CD4-positive, alpha-beta memory T cell (primary cell): Measurements from ENCODE around the gene PARVG. TPM values are rescaled to one million over a fixed set of nuclear protein-coding genes. Genes with fewer than 3 reads are reported as not detected.
A peak's percentile ranks its signal among the peaks of the same experiment; 100 is the strongest.
"Not testable (repeated sequence)": the region's sequence is repeated elsewhere in the genome, so short reads cannot be mapped to it uniquely, and the experiment has no call there.

ENCODE experiments used
- CTCF ChIA-PET: fragments of 350-600 bp; sonication (Branson Sonifier 250); formaldehyde crosslinking; loops from one replicate; lab custom pipeline; 2021; ENCODE audit warnings: inconsistent platforms; ENCODE audit not compliant: partially characterized antibody; lab: Charles Lee
- POLR2A ChIA-PET: fragments of 350-600 bp; sonication (Branson Sonifier 250); formaldehyde crosslinking; loops from one replicate; lab custom pipeline; 2021; ENCODE audit not compliant: partially characterized antibody; lab: Charles Lee
- DNase-seq, 5 donors: peaks; one replicate each; pipeline versions ENCODE4 v3.0.0 to v3.0.0-alpha.2; 2020 to 2022; ENCODE audit warnings: mixed read lengths in 1 of 5
- H3K27ac ChIP-seq: one replicate; pipeline ENCODE4 v1.7.0; 2013; ENCODE audit warnings: low read depth, low read length
- H3K27me3 ChIP-seq: 2 replicates; pipeline ENCODE4 v1.7.0; 2013; ENCODE audit warnings: mild to moderate bottlenecking, low read length, moderate library complexity; ENCODE audit not compliant: insufficient read depth
- H3K36me3 ChIP-seq: 2 replicates; pipeline ENCODE4 v1.7.0; 2013; ENCODE audit warnings: mild to moderate bottlenecking, low read length, moderate library complexity; ENCODE audit not compliant: insufficient read depth
- H3K4me1 ChIP-seq: 2 replicates; pipeline ENCODE4 v1.7.0; 2013; ENCODE audit warnings: mild to moderate bottlenecking, low read length, moderate library complexity; ENCODE audit not compliant: insufficient read depth
- H3K4me3 ChIP-seq, 2 donors: one replicate each; pipeline ENCODE4 v1.7.0; 2013; ENCODE audit warnings: low read length in 2 of 2, mild to moderate bottlenecking in 1 of 2
- H3K9me3 ChIP-seq, 2 donors: one replicate each; pipeline ENCODE4 v1.7.0; 2013; ENCODE audit warnings: low read length in 2 of 2, control low read depth in 1 of 2; ENCODE audit not compliant: control insufficient read depth in 1 of 2
- H3K27ac Mint-ChIP-seq, 7 donors: one replicate each; pipeline ENCODE4 v1.8.0; 2020 to 2021; ENCODE audit warnings: mixed read lengths in 7 of 7, mild to moderate bottlenecking in 6 of 7, inconsistent platforms in 3 of 7, moderate library complexity in 3 of 7
- H3K27me3 Mint-ChIP-seq, 2 donors: one replicate each; pipeline ENCODE4 v1.8.0; 2020 to 2021; ENCODE audit warnings: mixed read lengths in 2 of 2
- H3K36me3 Mint-ChIP-seq, 2 donors: one replicate each; pipeline ENCODE4 v1.8.0; 2020 to 2021; ENCODE audit warnings: mixed read lengths in 2 of 2, inconsistent platforms in 1 of 2, mild to moderate bottlenecking in 1 of 2
- H3K4me1 Mint-ChIP-seq, 4 donors: one replicate each; pipeline ENCODE4 v1.8.0; 2020 to 2021; ENCODE audit warnings: mixed read lengths in 4 of 4, mild to moderate bottlenecking in 1 of 4
- H3K4me3 Mint-ChIP-seq, 8 donors: one replicate each; pipeline ENCODE4 v1.8.0; 2020 to 2021; ENCODE audit warnings: mixed read lengths in 8 of 8, mild to moderate bottlenecking in 7 of 8, moderate library complexity in 6 of 8, inconsistent platforms in 3 of 8
- H3K9me3 Mint-ChIP-seq, 8 donors: one replicate each; pipeline ENCODE4 v1.8.0; 2020 to 2021; ENCODE audit warnings: mixed read lengths in 8 of 8, mild to moderate bottlenecking in 5 of 8, inconsistent platforms in 3 of 8, moderate library complexity in 1 of 8
- intact Hi-C: fragments of 100-400 bp; cut with micrococcal nuclease; formaldehyde crosslinking; loops from one replicate; pipeline ENCODE4 v1.15.1; 2023
- polyA plus RNA-seq, 2 donors: library from polyadenylated mRNA; unstranded; fragments of 300-500 nt; fragmentation: Illumina TruSeq; gene quantifications; one replicate each; pipeline ENCODE4 v1.2.3, GENCODE V29; 2021
- total RNA-seq, 2 experiments: library from RNA; stranded (reverse); gene quantifications; one replicate each; pipeline ENCODE4 v1.2.3, GENCODE V29; 2021

The PARVG gene
- total and polyA plus RNA-seq, 4 experiments from 2014 or later, result 39.6 to 194 (median 122) TPM

GRCh38 chr22:44225091-44225689 is 44.5 kb downstream of the PARVG start:
- peaks cover 0 to 31% (median 19%) of the 10 kb centered on the region in 8 donors for H3K9me3 Mint-ChIP-seq
- ChIA-PET POLR2A (no interaction called here), CTCF (no interaction called here)
- no peaks in the 10 kb centered on the region for H3K36me3 ChIP-seq
- H3K27ac ChIP-seq, result no peak overlapping the region
- no peak for DNase-seq
- H3K4me1 ChIP-seq, result no peaks in the 10 kb centered on the region
- H3K27me3 Mint-ChIP-seq, result peaks cover 8 to 21% of the 10 kb centered on the region in 2 donors
- no peaks in the 10 kb centered on the region for H3K27me3 ChIP-seq
- no peaks in the 10 kb centered on the region for H3K9me3 ChIP-seq
- intact Hi-C loops, result no loop called here
- peak overlapping the region in 2 of 7 donors; percentile 22 to 26 for H3K27ac Mint-ChIP-seq
- no peaks in the 10 kb centered on the region for H3K36me3 Mint-ChIP-seq
- H3K4me3 ChIP-seq, result no peak overlapping the region
- no peak overlapping the region for H3K4me3 Mint-ChIP-seq
- H3K4me1 Mint-ChIP-seq, result no peaks in the 10 kb centered on the region

GRCh38 chr22:44225812-44226211 is 45.1 kb downstream of the PARVG start:
- Mint-ChIP-seq H3K4me3 (no peak overlapping the region), H3K4me1 (no peaks in the 10 kb centered on the region), H3K9me3 (peaks cover 0 to 34% (median 19%) of the 10 kb centered on the region in 8 donors)

GRCh38 chr22:44229331-44229730 is 48.6 kb downstream of the PARVG start:
- Histone ChIP-seq H3K27me3 (no peaks in the 10 kb centered on the region), H3K4me3 (no peak overlapping the region), H3K4me1 (no peaks in the 10 kb centered on the region), H3K36me3 (no peaks in the 10 kb centered on the region), H3K9me3 (no peaks in the 10 kb centered on the region), H3K27ac (no peak overlapping the region)
- intact Hi-C loops, result no loop called here
- no peak for DNase-seq
- H3K27me3 Mint-ChIP-seq, result peaks cover 8 to 13% of the 10 kb centered on the region in 2 donors
- CTCF ChIA-PET, result no interaction called here
- H3K27ac Mint-ChIP-seq, result no peak overlapping the region
- H3K4me3 Mint-ChIP-seq, result no peak overlapping the region
- no peaks in the 10 kb centered on the region for H3K4me1 Mint-ChIP-seq
- POLR2A ChIA-PET, result no interaction called here
- peaks cover 0 to 36% (median 19%) of the 10 kb centered on the region in 8 donors for H3K9me3 Mint-ChIP-seq
- no peaks in the 10 kb centered on the region for H3K36me3 Mint-ChIP-seq

More at GRCh38 chr22:44225812-44226211, 45.1 kb downstream of the PARVG start:
- Histone ChIP-seq H3K9me3 (no peaks in the 10 kb centered on the region), H3K27me3 (no peaks in the 10 kb centered on the region), H3K36me3 (no peaks in the 10 kb centered on the region), H3K4me1 (no peaks in the 10 kb centered on the region), H3K27ac (no peak overlapping the region), H3K4me3 (no peak overlapping the region)
- Mint-ChIP-seq H3K27ac (no peak overlapping the region), H3K27me3 (peaks cover 8 to 21% of the 10 kb centered on the region in 2 donors), H3K36me3 (no peaks in the 10 kb centered on the region)
- intact Hi-C loops, result no loop called here
- ChIA-PET CTCF (no interaction called here), POLR2A (no interaction called here)
- no peak for DNase-seq

GRCh38 chr22:44229809-44230208 is 49.1 kb downstream of the PARVG start:
- no peak overlapping the region for H3K4me3 Mint-ChIP-seq
- Histone ChIP-seq H3K27ac (no peak overlapping the region), H3K36me3 (no peaks in the 10 kb centered on the region), H3K27me3 (no peaks in the 10 kb centered on the region), H3K4me3 (no peak overlapping the region), H3K9me3 (no peaks in the 10 kb centered on the region), H3K4me1 (no peaks in the 10 kb centered on the region)
- H3K9me3 Mint-ChIP-seq, result peaks cover 0 to 36% (median 19%) of the 10 kb centered on the region in 8 donors
- no peak for DNase-seq
- peaks cover 8 to 13% of the 10 kb centered on the region in 2 donors for H3K27me3 Mint-ChIP-seq
- H3K4me1 Mint-ChIP-seq, result no peaks in the 10 kb centered on the region
- CTCF ChIA-PET, result no interaction called here
- H3K36me3 Mint-ChIP-seq, result no peaks in the 10 kb centered on the region
- no peak overlapping the region for H3K27ac Mint-ChIP-seq
- POLR2A ChIA-PET, result no interaction called here
- intact Hi-C loops, result no loop called here

GRCh38 chr22:44231233-44231632 is 50.5 kb downstream of the PARVG start:
- Mint-ChIP-seq H3K27me3 (peaks cover 6 to 8% of the 10 kb centered on the region in 2 donors), H3K4me3 (no peak overlapping the region), H3K4me1 (no peaks in the 10 kb centered on the region), H3K9me3 (peaks cover 0 to 33% (median 19%) of the 10 kb centered on the region in 8 donors), H3K27ac (no peak overlapping the region), H3K36me3 (no peaks in the 10 kb centered on the region)
- DNase-seq, result no peak
- H3K27me3 ChIP-seq, result no peaks in the 10 kb centered on the region
- no peaks in the 10 kb centered on the region for H3K9me3 ChIP-seq
- H3K36me3 ChIP-seq, result no peaks in the 10 kb centered on the region
- H3K27ac ChIP-seq, result no peak overlapping the region
- CTCF ChIA-PET, result no interaction called here
- H3K4me3 ChIP-seq, result no peak overlapping the region
- POLR2A ChIA-PET, result no interaction called here
- no peaks in the 10 kb centered on the region for H3K4me1 ChIP-seq
- intact Hi-C loops, result no loop called here

GRCh38 chr22:44234372-44234771 is 53.6 kb downstream of the PARVG start:
- CTCF ChIA-PET, result interaction anchor here (0.7 kb wide), 1 partner anchor 695 kb away, joined by 5 read pairs; no protein-coding TSS in a partner anchor
- H3K4me3 Mint-ChIP-seq, H3K27me3 ChIP-seq, H3K4me1 ChIP-seq, H3K4me1 Mint-ChIP-seq, H3K4me3 ChIP-seq, intact Hi-C loops, H3K36me3 ChIP-seq, H3K27ac ChIP-seq, POLR2A ChIA-PET, H3K9me3 ChIP-seq, H3K36me3 Mint-ChIP-seq, DNase-seq, H3K27me3 Mint-ChIP-seq: not testable (repeated sequence)
- H3K9me3 Mint-ChIP-seq, result peaks cover 0 to 13% (median 6%) of the 10 kb centered on the region in 8 donors
- H3K27ac Mint-ChIP-seq, result peak overlapping the region in 1 of 7 donors; percentile 70

- DNase-seq, result no peak
- Histone ChIP-seq H3K27ac (no peak overlapping the region), H3K36me3 (no peaks in the 10 kb centered on the region), H3K9me3 (no peaks in the 10 kb centered on the region), H3K4me1 (no peaks in the 10 kb centered on the region), H3K4me3 (no peak overlapping the region), H3K27me3 (no peaks in the 10 kb centered on the region)
- ChIA-PET CTCF (no interaction called here), POLR2A (no interaction called here)
- no peak overlapping the region for H3K4me3 Mint-ChIP-seq
- no peak overlapping the region for H3K27ac Mint-ChIP-seq
- H3K4me1 Mint-ChIP-seq, result no peaks in the 10 kb centered on the region
- peaks cover 3 to 14% of the 10 kb centered on the region in 2 donors for H3K27me3 Mint-ChIP-seq
- no peaks in the 10 kb centered on the region for H3K36me3 Mint-ChIP-seq
- intact Hi-C loops, result no loop called here
- H3K9me3 Mint-ChIP-seq, result peaks cover 0 to 4% (median 0%) of the 10 kb centered on the region in 8 donors
These were observed 56.6 kb downstream of the PARVG start for GRCh38 chr22:44237290-44237689.
